HepG2 (cell line): Measurements from ENCODE around the gene ARMC8. TPM values are rescaled to one million over a fixed set of nuclear protein-coding genes. Genes with fewer than 3 reads are reported as not detected.

Experiments used
- ATAC-seq: fragments of 200-7000 bp; cut with Tn5 transposase; 3 replicates; pipeline ENCODE4 v1.9.1; 2020; ENCODE audit warnings: mild to moderate bottlenecking, moderate library complexity
- BruUV-seq: library from RNA; stranded (reverse); fragments of 400-500 nt; replicated peaks from 2 replicates; lab custom pipeline; 2021; lab: Mats Ljungman, UMichigan
- CTCF ChIA-PET: fragments of 300-600 bp; formaldehyde crosslinking; extraction: SDS; loops from one replicate; lab custom pipeline; 2021; ENCODE audit warnings: low total read pairs, inconsistent platforms, low intra/inter-chr PET ratio; lab: Yijun Ruan, JAX
- POLR2A ChIA-PET: fragments of 350-600 bp; sonication (Branson Sonifier 250); formaldehyde crosslinking; loops from one replicate; lab custom pipeline; 2020; ENCODE audit warnings: antibody characterized with exemption, inconsistent platforms; lab: Yijun Ruan, JAX
- DNase-seq: peaks from one replicate; pipeline ENCODE4 v3.0.0-alpha.2; 2015; ENCODE audit warnings: low spot score
- FAIRE-seq: peaks from 3 replicates; lab custom pipeline; 2011; peaks lifted over from hg19 to GRCh38; lab: Jason Lieb, UNC
- H2AFZ ChIP-seq: one replicate; pipeline ENCODE4 v1.6.1; 2011; ENCODE audit warnings: low read length, inconsistent platforms
- H3K27ac ChIP-seq: fragments of 300-600 bp; 3 replicates; pipeline ENCODE4 v1.8.0; 2011; ENCODE audit warnings: mixed run types, mild to moderate bottlenecking, mixed read lengths, low read length, inconsistent platforms; ENCODE audit not compliant: insufficient read depth; ENCODE audit errors: extremely low read length
- H3K27me3 ChIP-seq, 2 experiments: fragments of 200-600 bp in 1 of 2; 2 replicates in 1 of 2; 3 replicates in 1 of 2; pipeline versions ENCODE4 v1.6.0 to v1.8.0; 2011; ENCODE audit warnings: low read length in 2 of 2, mild to moderate bottlenecking in 2 of 2, moderate library complexity in 2 of 2, inconsistent platforms in 1 of 2; ENCODE audit not compliant: insufficient read depth in 2 of 2, control insufficient read depth in 1 of 2
- H3K36me3 ChIP-seq, 2 experiments: fragments of 200-600 bp in 1 of 2; replicated peaks in 1 of 2; 2 replicates in 1 of 2; 3 replicates in 1 of 2; pipeline versions ENCODE4 v1.5.1 to v1.8.0; 2011; ENCODE audit warnings: low read length in 2 of 2, inconsistent platforms in 1 of 2; ENCODE audit not compliant: insufficient read depth in 2 of 2, control insufficient read depth in 1 of 2
- H3K4me1 ChIP-seq: 2 replicates; pipeline ENCODE4 v1.5.1; 2012; ENCODE audit warnings: low read length, inconsistent platforms; ENCODE audit not compliant: insufficient read depth
- H3K4me2 ChIP-seq: 2 replicates; pipeline ENCODE4 v1.6.0; 2011; ENCODE audit warnings: low read depth, low read length, inconsistent platforms
- H3K4me3 ChIP-seq, 3 experiments: fragments of 200-600 bp in 1 of 3; sonication (generic), shearing (Covaris generic) in 1 of 3; replicated peaks in 1 of 3; 2 replicates each; pipeline ENCODE4 v1.5.1; 2011 to 2016; ENCODE audit warnings: low read length in 3 of 3, inconsistent platforms in 2 of 3, low read depth in 2 of 3, mild to moderate bottlenecking in 2 of 3, control low read depth in 1 of 3, mixed read lengths in 1 of 3; ENCODE audit not compliant: insufficient read depth in 1 of 3
- H3K79me2 ChIP-seq: one replicate; pipeline ENCODE4 v1.6.1; 2011; ENCODE audit warnings: low read length, inconsistent platforms; ENCODE audit not compliant: insufficient read depth
- H3K9ac ChIP-seq: 2 replicates; pipeline ENCODE4 v1.6.0; 2011; ENCODE audit warnings: mild to moderate bottlenecking, low read depth, low read length, inconsistent platforms; ENCODE audit not compliant: insufficient read depth
- H3K9me3 ChIP-seq: 2 replicates; pipeline ENCODE4 v1.5.1; 2012; ENCODE audit warnings: mild to moderate bottlenecking, low read length
- H4K20me1 ChIP-seq: 2 replicates; pipeline ENCODE4 v1.6.0; 2011; ENCODE audit warnings: inconsistent platforms, mild to moderate bottlenecking, low read length, moderate library complexity; ENCODE audit not compliant: insufficient read depth
- ATF7 ChIP-seq, 2 experiments: fragments of 450-650 bp in 1 of 2; sonication (generic) in 1 of 2; formaldehyde crosslinking in 1 of 2; IDR thresholded peaks; 2 replicates each; pipeline versions ENCODE4 v1.4.0 to v1.6.1; 2016 to 2020; ENCODE audit warnings: antibody characterized with exemption in 1 of 2, mild to moderate bottlenecking in 1 of 2, missing genetic modification reagents in 1 of 2
- CREB3 ChIP-seq: sonication (generic); formaldehyde crosslinking; IDR thresholded peaks from 2 replicates; pipeline ENCODE4 v1.5.0; 2020; ENCODE audit warnings: missing genetic modification reagents
- MIER2 ChIP-seq: IDR thresholded peaks from 2 replicates; pipeline ENCODE4 v1.6.1; 2016; ENCODE audit warnings: missing biosample characterization, missing genetic modification reagents
- SPEN ChIP-seq: sonication (generic); formaldehyde crosslinking; IDR thresholded peaks from 2 replicates; pipeline ENCODE4 v1.5.1; 2020; ENCODE audit warnings: low read depth, mild to moderate bottlenecking, missing genetic modification reagents
- SRY ChIP-seq: sonication (generic); formaldehyde crosslinking; IDR thresholded peaks from 2 replicates; pipeline ENCODE4 v1.8.0; 2022; ENCODE audit warnings: mild to moderate bottlenecking, missing genetic modification reagents
- ZMYM4 ChIP-seq: sonication (generic); formaldehyde crosslinking; IDR thresholded peaks from 2 replicates; pipeline ENCODE4 v1.8.1; 2023; ENCODE audit warnings: mild to moderate bottlenecking, missing genetic modification reagents
- ZNF768 ChIP-seq: sonication (generic); formaldehyde crosslinking; IDR thresholded peaks from 2 replicates; pipeline ENCODE4 v1.4.0; 2020; ENCODE audit warnings: missing genetic modification reagents
- WGBS: methylation state at CpG from one replicate; pipeline ENCODE4 v1.1.6; 2017; ENCODE audit warnings: low lambda C conversion rate; 5-methylcytosine and 5-hydroxymethylcytosine counted together
- in situ Hi-C: cut with HindIII; loops from 2 replicates; pipeline ENCODE4 v1.10.0; 2017; ENCODE audit warnings: low pct_unique_long_range_greater_than_20kb; ENCODE audit not compliant: extremely low pct_ligation_motif_present
- intact Hi-C: fragments of 100-400 bp; cut with micrococcal nuclease; formaldehyde crosslinking; loops from one replicate; pipeline ENCODE4 v1.10.0; 2022; ENCODE audit not compliant: unreplicated experiment
- polyA plus RNA-seq, 8 experiments: library from polyadenylated mRNA; depleted of rRNA in 3 of 8; stranded (reverse) in 7 of 8; unstranded in 1 of 8; fragments of >200 nt; fragmentation: Illumina TruSeq in 4 of 8; extraction: Trizol in 4 of 8; gene quantifications; 2 replicates each; pipeline versions ENCODE4 v1.2.1 to v1.2.3, GENCODE V29; 2011 to 2016; ENCODE audit warnings: low read depth in 4 of 8, missing spikeins in 1 of 8, mixed read lengths in 1 of 8; ENCODE audit not compliant: insufficient read depth in 1 of 8
- total RNA-seq, 5 experiments: library from RNA; depleted of rRNA; stranded (reverse); fragments of >200 nt; fragmentation: Illumina TruSeq; extraction: Trizol; gene quantifications; 2 replicates each; pipeline ENCODE4 v1.2.3, GENCODE V29; 2016; ENCODE audit warnings: low read depth in 1 of 5

ARMC8 gene
- total and polyA plus RNA-seq, 2 of the 13 experiments (the other 11 are each of a cell fraction or from before 2014, with no cell fraction given): 38.9 to 55.3 TPM

GRCh38 chr3:138219255-138219654 is 32.2 kb downstream of the ARMC8 start:
- WGBS: 96% methylated on average over 1 of the region's 1 CpG
- TF ChIP-seq MIER2 (CRISPR knock-in tag) (no peak), CREB3 (CRISPR knock-in tag) (no peak), SPEN (CRISPR knock-in tag) (no peak), ZMYM4 (CRISPR knock-in tag) (no peak), ZNF768 (no peak)
- TF ChIP-seq, all 625 proteins: peak for 0
- CTCF ChIA-PET: no interaction called here
- no peak overlapping the region for H3K4me3 ChIP-seq
- no peak overlapping the region for H3K4me2 ChIP-seq
- H3K79me2 ChIP-seq: peaks cover 23% of the 10 kb centered on the region
- no peak overlapping the region for H3K9ac ChIP-seq
- H4K20me1 ChIP-seq: no peaks in the 10 kb centered on the region; the same call in 1 of the 2 replicates
- POLR2A ChIA-PET: no interaction called here
- in situ Hi-C loops (no loop called here), intact Hi-C loops (no loop called here)
- DNase-seq (no peak), FAIRE-seq (no peak), ATAC-seq (no peak)
- H3K27ac ChIP-seq: no peak overlapping the region
- peaks cover 16% of the 10 kb centered on the region for H3K4me1 ChIP-seq
- H3K27me3 ChIP-seq: no peaks in the 10 kb centered on the region
- H3K9me3 ChIP-seq: no peaks in the 10 kb centered on the region
- no TSS peak for BruUV-seq
- peaks cover 5 to 14% of the 10 kb centered on the region in 2 experiments; a peak in 4 of 5 replicates for H3K36me3 ChIP-seq
- no peak overlapping the region for H2AFZ ChIP-seq

- no peaks in the 10 kb centered on the region for H3K27me3 ChIP-seq
- H3K27ac ChIP-seq: no peak overlapping the region
- peaks cover 7 to 24% of the 10 kb centered on the region in 2 experiments; a peak in 4 of 5 replicates for H3K36me3 ChIP-seq
- ATAC-seq (no peak), DNase-seq (no peak), FAIRE-seq (no peak)
- H3K79me2 ChIP-seq: peaks cover 23% of the 10 kb centered on the region
- H3K4me2 ChIP-seq: no peak overlapping the region
- ChIA-PET CTCF (no interaction called here), POLR2A (no interaction called here)
- no peaks in the 10 kb centered on the region for H3K9me3 ChIP-seq
- TF ChIP-seq SRY (no peak), ATF7 (IDR thresholded peaks at IDR 0.05) (no peak), ATF7 (CRISPR knock-in tag; IDR thresholded peaks at IDR 0.05) (no peak)
- peaks cover 16% of the 10 kb centered on the region for H3K4me1 ChIP-seq
- no peak overlapping the region for H3K9ac ChIP-seq
- 93% methylated on average over 1 of the region's 1 CpG for WGBS
- intact Hi-C loops: no loop called here
- in situ Hi-C loops: no loop called here
- H2AFZ ChIP-seq: no peak overlapping the region
- no peak overlapping the region for H3K4me3 ChIP-seq
- no TSS peak for BruUV-seq
- no peaks in the 10 kb centered on the region; the same call in 1 of the 2 replicates for H4K20me1 ChIP-seq
Measured at GRCh38 chr3:138220242-138220641, 33.1 kb downstream of the ARMC8 start.
